K562 (cell line): Measurements from ENCODE around the gene ORAI1. TPM values are rescaled to one million over a fixed set of nuclear protein-coding genes. Genes with fewer than 3 reads are reported as not detected.

ENCODE experiments used
- CBX2 ChIP-seq: fragments of 200-600 bp; sonication (generic); IDR thresholded peaks from one replicate; pipeline ENCODE4 v1.6.1; 2012; ENCODE audit warnings: mild to moderate bottlenecking, low read length, inconsistent platforms; ENCODE audit not compliant: insufficient read depth, poor library complexity, severe bottlenecking
- CUX1 ChIP-seq: fragments of 200-800 bp; sonication (Bioruptor generic); IDR thresholded peaks from 2 replicates; pipeline ENCODE4 v1.6.1; 2016; ENCODE audit warnings: missing genetic modification characterization, missing compliant biosample characterization
- EHMT2 ChIP-seq: fragments of 450-650 bp; IDR thresholded peaks from 2 replicates; pipeline ENCODE4 v1.6.1; 2018; ENCODE audit warnings: antibody characterized with exemption
- FOXA3 ChIP-seq, 2 experiments: fragments of 450-650 bp in 1 of 2; sonication (generic) in 1 of 2; formaldehyde crosslinking; IDR thresholded peaks in 1 of 2; conservative IDR thresholded peaks in 1 of 2; 2 replicates each; pipeline versions ENCODE4 v1.4.0 to v1.8.0; 2020 to 2022; ENCODE audit warnings: mild to moderate bottlenecking in 2 of 2, missing genetic modification reagents in 1 of 2
- MAFF ChIP-seq: IDR thresholded peaks from 2 replicates; pipeline ENCODE4 v1.6.1; 2012; ENCODE audit warnings: low read length, improper control_type of control experiment
- NBN ChIP-seq: fragments of 450-650 bp; IDR thresholded peaks from 2 replicates; pipeline ENCODE4 v1.6.1; 2016; ENCODE audit warnings: low read depth, mild to moderate bottlenecking
- RB1 ChIP-seq: fragments of 450-650 bp; IDR thresholded peaks from 2 replicates; pipeline ENCODE4 v1.6.1; 2017; ENCODE audit warnings: low read depth, mild to moderate bottlenecking
- RBFOX2 ChIP-seq: fragments of 200-400 bp; formaldehyde crosslinking; IDR thresholded peaks from 2 replicates; pipeline ENCODE4 v1.6.1; 2017; ENCODE audit warnings: low read depth, mild to moderate bottlenecking, low read length, moderate library complexity
- RBM25 ChIP-seq: fragments of 200-400 bp; formaldehyde crosslinking; IDR thresholded peaks from 2 replicates; pipeline ENCODE4 v1.6.1; 2018; ENCODE audit warnings: low read length, low read depth, moderate library complexity; ENCODE audit not compliant: severe bottlenecking
- REST ChIP-seq, 2 experiments: fragments of 450-650 bp; formaldehyde crosslinking in 1 of 2; IDR thresholded peaks; 2 replicates each; pipeline versions ENCODE4 v1.4.0 to v1.6.1; 2014 to 2020; ENCODE audit warnings: mild to moderate bottlenecking in 2 of 2, borderline replicate concordance in 1 of 2, low read depth in 1 of 2
- SAFB ChIP-seq: fragments of 200-400 bp; formaldehyde crosslinking; IDR thresholded peaks from 2 replicates; pipeline ENCODE4 v1.6.1; 2017; ENCODE audit warnings: low read depth, low read length, borderline replicate concordance
- SRSF1 ChIP-seq: fragments of 200-400 bp; formaldehyde crosslinking; IDR thresholded peaks from 2 replicates; pipeline ENCODE4 v1.6.1; 2017; ENCODE audit warnings: mild to moderate bottlenecking, low read depth, low read length, moderate library complexity
- TCF7 ChIP-seq: sonication (generic); IDR thresholded peaks from 2 replicates; pipeline ENCODE4 v1.6.1; 2016; ENCODE audit warnings: antibody characterized with exemption, borderline replicate concordance
- YBX1 ChIP-seq: fragments of 450-650 bp; IDR thresholded peaks from 2 replicates; pipeline ENCODE4 v1.7.1; 2016; ENCODE audit warnings: mild to moderate bottlenecking
- ZC3H11A ChIP-seq: IDR thresholded peaks from 2 replicates; pipeline ENCODE4 v1.6.1; 2012; ENCODE audit warnings: low read depth, low read length, improper control_type of control experiment
- ZNF436 ChIP-seq: fragments of 250-450, 450-650 bp; sonication (Bioruptor Pico); formaldehyde crosslinking; IDR thresholded peaks from 2 replicates; pipeline ENCODE4 v1.7.0; 2020; ENCODE audit warnings: mild to moderate bottlenecking
- polyA plus RNA-seq, 8 experiments: library from polyadenylated mRNA; depleted of rRNA in 4 of 8; stranded (reverse) in 5 of 8; unstranded in 3 of 8; fragments of >200 nt; fragmentation: Nextera tagmentation in 2 of 8; fragmentation: Illumina TruSeq in 1 of 8; extraction: Ambion mirVana in 2 of 8; extraction: Trizol in 1 of 8; gene quantifications; 2 replicates each; pipeline versions ENCODE4 v1.2.1 to v1.2.3, GENCODE V29; 2011 to 2014; ENCODE audit warnings: inconsistent platforms in 1 of 8, missing spikeins in 1 of 8
- total RNA-seq, 7 experiments: library from RNA; depleted of rRNA in 6 of 7; stranded (reverse); fragments of >200 nt in 6 of 7; fragmentation: Illumina TruSeq in 2 of 7; extraction: Trizol in 2 of 7; gene quantifications; 2 replicates each; pipeline versions ENCODE4 v1.2.1 to v1.2.3, GENCODE V29; 2011 to 2021; ENCODE audit warnings: low replicate concordance in 1 of 7

ORAI1 gene
- total and polyA plus RNA-seq, 9 of the 15 experiments (the other 6 are each of a cell fraction or from before 2014, with no cell fraction given): 2.6 to 23.8 (median 9.3) TPM

GRCh38 chr12:121649819-121650353 is 23.6 kb downstream of the ORAI1 start (continued):
- TF ChIP-seq REST (IDR thresholded peaks at IDR 0.05; ENCODE audit: borderline replicate concordance) (no peak; the same call in 1 of the 2 replicates), REST (CRISPR knock-in tag; IDR thresholded peaks at IDR 0.05; ENCODE audit: low read depth) (no peak), NBN (peak; percentile 93; the same call in 1 of the 2 replicates), SAFB (no peak), FOXA3 (CRISPR knock-in tag; conservative IDR thresholded peaks at IDR 0.05 in 1 of 2, IDR thresholded peaks at IDR 0.05 in 1 of 2) (no peak), RBM25 (peak; percentile 16), MAFF (no peak), RBFOX2 (no peak), ZNF436 (CRISPR knock-in tag) (no peak), EHMT2 (peak; percentile 50), RB1 (no peak), ZC3H11A (no peak), SRSF1 (no peak), YBX1 (no peak), TCF7 (no peak), CBX2 (no peak), CUX1 (CRISPR knock-in tag) (no peak)
